ENCODE measurements around the gene AKNA. TPM values are rescaled to one million over a fixed set of nuclear protein-coding genes. Genes with fewer than 3 reads are reported as not detected.

AKNA gene
- total RNA-seq, 1 experiment from 2014 or later, result 10.1 TPM

- in situ Hi-C loops (cut with HindIII; ENCODE audit: low pct_unique_long_range_greater_than_20kb, low sequenced_read_pairs), result no loop called here
- Histone ChIP-seq H3K27me3 (ENCODE audit: control insufficient read depth, insufficient read depth, low read length) (no peaks in the 10 kb centered on the region), H3K36me3 (ENCODE audit: control insufficient read depth, insufficient read depth, low read length) (no peaks in the 10 kb centered on the region), H3K27ac (ENCODE audit: low read length) (no peak overlapping the region), H3K4me3 (ENCODE audit: low read depth in 2 of 2, low read length in 2 of 2) (no peak overlapping the region), H3K4me1 (ENCODE audit: control insufficient read depth, insufficient read depth, low read length) (no peaks in the 10 kb centered on the region), H3K9me3 (ENCODE audit: control insufficient read depth, insufficient read depth, low read depth, low read length) (no peaks in the 10 kb centered on the region)
- no TSS peak for BruUV-seq (replicated peaks)
- CTCF ChIA-PET, result no interaction called here
- ATAC-seq (no peak), DNase-seq (ENCODE audit: low read depth, low spot score) (no peak)
- TF ChIP-seq POLR2AphosphoS5 (IDR thresholded peaks at IDR 0.05; ENCODE audit: low read depth, low read length) (no peak), REST (IDR thresholded peaks at IDR 0.05; ENCODE audit: insufficient read depth in 1 of 2, low read depth in 2 of 2, low read length in 1 of 2) (no peak), TCF7L2 (IDR thresholded peaks at IDR 0.05; ENCODE audit: low read depth, low read length) (no peak), CTCF (IDR thresholded peaks at IDR 0.05) (no peak), SIN3A (IDR thresholded peaks at IDR 0.05; ENCODE audit: borderline replicate concordance, insufficient read depth, low read depth, low read length) (no peak)
- POLR2A ChIA-PET, result no interaction called here
- intact Hi-C loops (cut with micrococcal nuclease; ENCODE audit: unreplicated experiment), result no loop called here
Measured at GRCh38 chr9:114413861-114414301, 26.1 kb upstream of the AKNA start.

- Histone ChIP-seq H3K36me3 (ENCODE audit: control insufficient read depth, insufficient read depth, low read length) (no peaks in the 10 kb centered on the region), H3K27ac (ENCODE audit: low read length) (no peak overlapping the region), H3K4me3 (ENCODE audit: low read depth in 2 of 2, low read length in 2 of 2) (no peak overlapping the region), H3K27me3 (ENCODE audit: control insufficient read depth, insufficient read depth, low read length) (no peaks in the 10 kb centered on the region), H3K4me1 (ENCODE audit: control insufficient read depth, insufficient read depth, low read length) (no peaks in the 10 kb centered on the region), H3K9me3 (ENCODE audit: control insufficient read depth, insufficient read depth, low read depth, low read length) (no peaks in the 10 kb centered on the region)
- POLR2A ChIA-PET, result no interaction called here
- no TSS peak for BruUV-seq (replicated peaks)
- intact Hi-C loops (cut with micrococcal nuclease; ENCODE audit: unreplicated experiment) (no loop called here), in situ Hi-C loops (cut with HindIII; ENCODE audit: low pct_unique_long_range_greater_than_20kb, low sequenced_read_pairs) (no loop called here)
- CTCF ChIA-PET, result no interaction called here
- no peak for DNase-seq (ENCODE audit: low read depth, low spot score)
- no peak for ATAC-seq
- no peak for TF ChIP-seq TCF7L2 (IDR thresholded peaks at IDR 0.05; ENCODE audit: low read depth, low read length)
- no peak for TF ChIP-seq REST (IDR thresholded peaks at IDR 0.05; ENCODE audit: insufficient read depth in 1 of 2, low read depth in 2 of 2, low read length in 1 of 2)
- TF ChIP-seq POLR2AphosphoS5 (IDR thresholded peaks at IDR 0.05; ENCODE audit: low read depth, low read length), result no peak
- TF ChIP-seq SIN3A (IDR thresholded peaks at IDR 0.05; ENCODE audit: borderline replicate concordance, insufficient read depth, low read depth, low read length), result no peak
- no peak for TF ChIP-seq CTCF (IDR thresholded peaks at IDR 0.05)
Measured at GRCh38 chr9:114412048-114412683, 24.4 kb upstream of the AKNA start.
